Measurements from ENCODE around the gene FEZ2.

Gene FEZ2

DNA sequence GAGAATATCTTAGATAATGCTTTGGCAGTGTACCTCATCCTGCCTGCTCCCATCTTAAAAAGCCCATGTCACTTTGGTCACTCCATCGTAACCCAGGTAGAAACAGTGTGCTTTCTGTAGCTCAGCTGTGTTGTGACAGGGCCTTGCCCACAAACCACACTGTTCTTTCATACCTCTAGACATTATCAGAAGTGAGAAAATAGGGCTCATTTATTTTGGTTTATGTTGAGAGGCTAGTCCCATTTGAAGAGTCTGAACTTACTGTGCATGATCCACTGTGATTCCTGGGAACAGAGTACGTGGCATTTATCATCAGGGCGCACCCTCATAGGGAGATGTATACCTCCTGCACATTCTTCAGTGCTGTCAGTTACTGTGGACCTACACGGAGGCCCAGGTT, 69.7 kb downstream of the FEZ2 start:
- no peak for DNase-seq

- no peak for DNase-seq
These were observed 71.7 kb downstream of the FEZ2 start for GRCh38 chr2:36526226-36526625.

- DNase-seq, result no peak
These were observed 72.7 kb downstream of the FEZ2 start for GRCh38 chr2:36525245-36525644.

DNA sequence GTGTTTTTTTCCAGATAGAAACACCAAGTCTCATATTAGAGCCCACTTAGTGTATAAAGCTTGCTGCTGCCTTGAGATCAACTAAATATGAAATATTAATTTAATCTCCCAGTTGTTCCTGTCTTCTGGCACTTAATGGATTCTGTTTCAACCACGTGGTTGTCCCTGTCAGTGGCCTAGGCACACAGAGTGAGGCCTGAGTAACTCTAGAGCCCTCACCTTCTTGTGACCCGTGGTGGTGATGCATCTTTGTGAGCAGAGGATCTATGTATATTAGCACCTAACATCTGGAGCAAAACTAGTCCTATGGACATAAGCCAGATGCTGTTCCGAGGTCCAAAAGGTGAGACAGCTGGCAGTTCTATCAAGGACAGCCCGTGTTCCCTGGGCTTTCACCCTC, 74.8 kb downstream of the FEZ2 start:
- no peak for DNase-seq

GRCh38 chr2:36520431-36520830, 77.5 kb downstream of the FEZ2 start:
- no peak for DNase-seq

DNA sequence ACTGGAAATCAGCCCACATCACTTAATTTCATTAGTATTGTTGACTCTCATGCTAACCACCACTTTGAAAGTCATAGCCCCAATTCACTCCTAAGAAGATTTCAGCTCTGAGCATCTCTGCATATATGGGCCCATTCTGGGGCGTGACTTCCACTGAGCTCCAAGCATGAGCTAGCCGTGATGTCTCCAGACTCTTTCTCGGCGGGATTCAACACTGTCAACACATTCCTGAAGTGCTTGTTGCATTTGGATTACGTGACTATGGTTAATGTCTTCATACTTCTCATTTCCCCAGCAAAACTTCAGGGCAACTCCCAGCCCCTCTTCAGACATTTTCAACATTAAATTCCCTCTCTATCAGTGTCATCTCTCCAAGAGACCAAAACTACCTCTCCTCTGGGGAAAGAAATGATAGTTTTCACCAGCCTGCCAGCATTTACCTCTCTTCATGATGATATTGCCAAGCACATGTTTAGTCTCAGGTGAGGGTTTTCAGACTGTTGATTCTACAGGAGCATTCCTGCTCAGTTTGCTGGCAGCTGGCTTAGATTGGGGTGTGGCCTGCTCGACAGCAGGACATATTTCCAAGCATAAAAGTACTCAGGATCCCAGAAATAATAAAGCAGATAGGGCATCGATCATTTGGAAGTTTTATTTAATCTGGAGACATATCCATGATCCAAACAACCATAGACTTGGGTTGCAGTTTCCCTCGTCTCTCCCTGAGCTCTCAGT, 81.7 kb downstream of the FEZ2 start:
- DNase-seq, result no peak

DNA sequence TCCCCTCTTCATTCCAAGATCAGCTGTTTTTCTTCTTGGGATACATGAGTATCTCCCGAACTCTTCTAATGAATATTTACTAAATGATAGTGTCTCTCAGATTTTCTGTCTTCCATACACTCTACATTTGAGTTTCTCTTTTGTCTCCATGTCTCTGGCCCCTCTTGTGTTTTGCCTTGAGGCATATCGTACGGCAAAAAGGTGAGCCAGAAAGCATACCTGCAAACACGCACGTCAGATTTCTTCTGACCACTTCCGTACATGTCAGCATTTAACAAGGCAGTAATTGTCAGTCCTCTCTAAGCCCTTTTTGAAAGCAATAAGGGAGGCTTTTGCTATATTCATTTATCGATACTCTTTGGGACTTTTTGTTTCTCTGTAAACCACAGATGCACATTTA, 82.4 kb downstream of the FEZ2 start:
- DNase-seq, result no peak

DNA sequence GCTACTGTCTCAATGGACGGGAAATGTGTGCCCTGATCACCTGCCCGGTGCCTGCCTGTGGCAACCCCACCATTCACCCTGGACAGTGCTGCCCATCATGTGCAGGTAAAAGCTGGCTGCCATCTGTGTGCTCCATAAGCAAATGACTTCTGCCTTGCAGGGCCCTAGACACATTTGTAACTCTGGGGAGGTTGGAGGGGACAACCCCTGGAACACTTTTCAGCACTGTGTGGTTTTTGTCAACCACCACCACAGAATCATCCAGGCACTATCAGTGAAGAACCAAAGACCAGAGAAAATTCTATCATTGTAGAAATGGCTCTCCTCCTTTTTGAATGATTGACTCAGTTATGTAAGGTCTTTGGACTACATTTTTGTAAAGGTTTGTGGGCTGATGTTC, 84.3 kb downstream of the FEZ2 start:
- DNase-seq, result no peak

DNA sequence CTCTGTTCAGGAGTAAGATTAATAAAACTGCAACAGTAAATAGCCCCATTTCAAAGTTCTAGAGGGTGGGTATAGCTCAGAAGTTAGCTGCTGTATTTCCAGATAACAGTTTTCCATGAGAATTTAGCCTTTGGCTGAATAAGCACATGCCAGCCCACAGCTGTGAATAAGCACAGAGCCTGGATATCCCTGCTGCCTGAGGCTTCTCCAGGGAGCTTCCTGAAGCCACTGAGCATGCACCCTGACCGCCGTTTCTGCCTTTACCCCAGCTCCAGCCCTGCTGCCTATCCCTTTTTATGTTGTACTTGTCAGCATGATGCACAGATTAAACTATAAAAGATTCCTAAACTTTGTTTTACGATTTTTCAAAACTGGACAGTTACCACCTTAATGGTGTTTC, 85.3 kb downstream of the FEZ2 start:
- DNase-seq, result no peak

DNA sequence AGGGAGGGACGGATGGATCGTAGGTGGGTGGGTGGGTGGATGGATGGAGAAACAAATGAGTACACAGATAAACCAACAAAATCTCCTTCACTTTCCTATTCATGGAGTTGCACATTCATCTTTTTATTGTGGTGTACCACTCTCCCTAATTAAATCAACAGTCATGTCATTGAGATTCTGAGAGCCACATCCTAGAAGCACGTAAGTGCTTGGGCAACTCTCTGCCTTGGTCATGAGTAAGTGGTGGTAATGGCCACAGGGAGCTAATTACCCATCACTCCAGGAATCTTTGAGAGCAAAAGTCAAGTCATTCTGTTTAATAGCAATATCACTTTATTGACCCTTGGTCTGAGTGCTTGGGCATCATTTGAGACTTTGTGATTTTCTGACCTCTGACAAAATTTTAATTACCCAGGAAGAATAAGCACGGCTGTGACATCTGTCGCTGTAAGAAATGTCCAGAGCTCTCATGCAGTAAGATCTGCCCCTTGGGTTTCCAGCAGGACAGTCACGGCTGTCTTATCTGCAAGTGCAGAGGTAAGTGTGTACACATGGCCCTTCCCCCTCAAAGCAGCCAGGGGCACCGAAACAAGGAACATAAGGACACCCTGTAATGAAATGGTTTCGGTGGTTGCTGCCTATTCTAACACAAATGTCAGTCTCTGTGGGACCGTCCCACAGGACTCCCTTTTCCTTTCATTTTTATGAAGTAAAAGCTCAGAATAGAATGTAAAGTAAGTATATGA, 85.9 kb downstream of the FEZ2 start:
- DNase-seq, result no peak

DNA sequence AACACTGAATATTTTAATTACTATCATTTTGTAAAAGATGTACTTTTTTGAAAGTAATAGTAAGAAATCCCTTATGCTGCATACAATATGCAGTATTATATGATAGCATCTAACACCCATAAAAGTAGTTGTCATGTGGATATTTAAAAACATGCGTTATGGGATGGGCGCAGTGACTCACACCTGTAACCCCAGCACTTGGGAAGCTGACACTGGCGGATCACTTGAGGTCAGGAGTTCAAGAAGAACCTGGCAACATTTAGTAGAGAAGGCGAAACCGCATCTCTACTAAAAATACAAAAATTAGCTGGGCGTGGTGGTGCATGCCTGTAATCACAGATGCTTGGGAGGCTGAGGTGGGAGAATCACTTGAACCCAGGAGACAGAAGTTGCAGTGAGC, 88.9 kb downstream of the FEZ2 start:
- no peak for DNase-seq

GRCh38 chr2:36507408-36507812, 90.6 kb downstream of the FEZ2 start:
- peak; percentile 55 to 72 for DNase-seq

All from inflammatory macrophage treated with lipopolysaccharide for 1 hour (primary cell).